SU-DHL-6 (cell line): ENCODE data around the gene LYL1.

ENCODE experiments used
- EZH2phosphoT487 ChIP-seq: fragments of 200-600 bp; sonication (generic), shearing (Covaris generic); conservative IDR thresholded peaks from 2 replicates; pipeline ENCODE4 v1.6.1; 2018; ENCODE audit warnings: mild to moderate bottlenecking, antibody characterized with exemption, low read length, moderate library complexity, mixed read lengths
- TF ChIP-seq, protein P1 (sequence below): fragments of 200-600 bp; sonication (generic); IDR thresholded peaks from one replicate; pipeline ENCODE4 v1.5.1; 2017; ENCODE audit warnings: antibody characterized with exemption, mild to moderate bottlenecking, low read length, moderate library complexity; ENCODE audit not compliant: insufficient read depth, poor library complexity, severe bottlenecking

DNA sequence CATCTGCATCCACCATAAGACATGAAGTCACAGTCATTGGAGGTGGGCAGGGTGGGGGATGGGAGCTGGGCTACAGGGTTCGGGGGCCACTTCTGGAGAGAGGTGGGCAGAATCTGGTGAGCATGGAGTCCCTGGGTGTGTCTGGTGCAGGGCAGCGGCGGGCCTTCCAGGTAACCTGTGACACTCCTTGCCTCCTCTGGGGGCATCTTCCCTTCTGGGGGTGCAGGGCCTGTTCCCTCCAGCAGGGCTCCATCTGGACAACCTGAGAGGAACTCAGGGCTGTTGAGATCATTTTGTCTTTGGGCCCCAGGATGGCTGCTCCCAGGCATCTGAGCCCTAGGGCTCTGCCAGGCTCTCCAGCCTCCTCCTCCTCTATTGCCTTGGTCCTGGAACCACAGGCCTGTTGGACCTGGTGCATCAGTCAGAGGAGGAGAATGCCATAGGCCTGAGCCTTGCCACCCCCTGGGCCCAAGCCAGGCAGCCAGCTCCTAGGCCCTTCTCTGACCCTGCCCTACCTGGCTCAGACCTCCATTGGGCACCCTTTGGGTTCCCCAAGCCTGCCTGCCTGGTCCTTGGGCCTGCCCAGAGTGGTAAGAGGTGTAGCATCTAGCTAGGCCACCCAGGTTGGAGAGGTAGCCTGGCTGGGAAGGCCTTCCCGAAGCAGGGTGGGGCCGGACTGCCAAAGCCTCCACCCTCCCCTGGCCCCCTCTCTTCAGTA is 13.4 kb downstream of the LYL1 start:
- TF ChIP-seq, protein P1, sequence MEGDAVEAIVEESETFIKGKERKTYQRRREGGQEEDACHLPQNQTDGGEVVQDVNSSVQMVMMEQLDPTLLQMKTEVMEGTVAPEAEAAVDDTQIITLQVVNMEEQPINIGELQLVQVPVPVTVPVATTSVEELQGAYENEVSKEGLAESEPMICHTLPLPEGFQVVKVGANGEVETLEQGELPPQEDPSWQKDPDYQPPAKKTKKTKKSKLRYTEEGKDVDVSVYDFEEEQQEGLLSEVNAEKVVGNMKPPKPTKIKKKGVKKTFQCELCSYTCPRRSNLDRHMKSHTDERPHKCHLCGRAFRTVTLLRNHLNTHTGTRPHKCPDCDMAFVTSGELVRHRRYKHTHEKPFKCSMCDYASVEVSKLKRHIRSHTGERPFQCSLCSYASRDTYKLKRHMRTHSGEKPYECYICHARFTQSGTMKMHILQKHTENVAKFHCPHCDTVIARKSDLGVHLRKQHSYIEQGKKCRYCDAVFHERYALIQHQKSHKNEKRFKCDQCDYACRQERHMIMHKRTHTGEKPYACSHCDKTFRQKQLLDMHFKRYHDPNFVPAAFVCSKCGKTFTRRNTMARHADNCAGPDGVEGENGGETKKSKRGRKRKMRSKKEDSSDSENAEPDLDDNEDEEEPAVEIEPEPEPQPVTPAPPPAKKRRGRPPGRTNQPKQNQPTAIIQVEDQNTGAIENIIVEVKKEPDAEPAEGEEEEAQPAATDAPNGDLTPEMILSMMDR = no peak
- no peak for TF ChIP-seq EZH2phosphoT487
